Thyroid gland (tissue), 4 donors: ENCODE measurements around the gene APAF1. TPM values are rescaled to one million over a fixed set of nuclear protein-coding genes. Genes with fewer than 3 reads are reported as not detected.

Experiments
- DNase-seq, 2 donors: peaks; one replicate each; pipeline ENCODE4 v3.0.0-alpha.2; 2019
- H3K27ac ChIP-seq, 3 donors: fragments of 200-600 bp; sonication (generic); 1 replicate in 2 of 3; 2 replicates in 1 of 3; pipeline ENCODE4 v1.5.1; 2016 to 2019; ENCODE audit warnings: mild to moderate bottlenecking in 1 of 3, moderate library complexity in 1 of 3
- H3K27me3 ChIP-seq: fragments of 200-600 bp; sonication (generic); one replicate; pipeline ENCODE4 v1.5.1; 2019
- H3K36me3 ChIP-seq, 2 donors: fragments of 200-600 bp; sonication (generic); one replicate each; pipeline ENCODE4 v1.5.1; 2016 to 2019
- H3K4me1 ChIP-seq, 2 donors: fragments of 200-600 bp; sonication (generic); one replicate each; pipeline ENCODE4 v1.5.1; 2017 to 2019
- H3K4me3 ChIP-seq, 3 donors: fragments of 200-600 bp; sonication (generic); replicated peaks in 1 of 3; 1 replicate in 2 of 3; 2 replicates in 1 of 3; pipeline ENCODE4 v1.5.1; 2016; ENCODE audit warnings: mild to moderate bottlenecking in 1 of 3
- H3K9me3 ChIP-seq: fragments of 200-600 bp; sonication (generic); one replicate; pipeline ENCODE4 v1.5.1; 2017
- POLR2A ChIP-seq, 2 donors: fragments of 450-650 bp; IDR thresholded peaks; one replicate each; pipeline ENCODE4 v1.6.1; 2017; ENCODE audit warnings: antibody characterized with exemption in 2 of 2, mild to moderate bottlenecking in 2 of 2, moderate library complexity in 1 of 2
- WGBS, 2 donors: methylation state at CpG; one replicate each; pipeline ENCODE4 v1.1.5; 2017; 5-methylcytosine and 5-hydroxymethylcytosine counted together
- intact Hi-C: fragments of 100-400 bp; cut with DNase I; formaldehyde crosslinking; loops from one replicate; pipeline ENCODE4 v1.15.1; 2023
- total RNA-seq, 4 donors: library from RNA; depleted of rRNA; stranded (reverse); fragments of >200 nt; gene quantifications; one replicate each; pipeline ENCODE4 v1.2.3, GENCODE V29; 2016
- TF ChIP-seq, protein P1 (sequence below), 6 experiments: fragments of 200-600 bp in 3 of 6; fragments of 450-650 bp in 3 of 6; sonication (generic) in 3 of 6; IDR thresholded peaks; one replicate each; pipeline ENCODE4 v1.5.1; 2016 to 2019; ENCODE audit warnings: antibody characterized with exemption in 6 of 6, mild to moderate bottlenecking in 2 of 6, inconsistent platforms in 1 of 6, moderate library complexity in 1 of 6

Gene APAF1
- total RNA-seq, 4 donors from 2014 or later, result 11.7 to 17.2 (median 14.2) TPM

DNA sequence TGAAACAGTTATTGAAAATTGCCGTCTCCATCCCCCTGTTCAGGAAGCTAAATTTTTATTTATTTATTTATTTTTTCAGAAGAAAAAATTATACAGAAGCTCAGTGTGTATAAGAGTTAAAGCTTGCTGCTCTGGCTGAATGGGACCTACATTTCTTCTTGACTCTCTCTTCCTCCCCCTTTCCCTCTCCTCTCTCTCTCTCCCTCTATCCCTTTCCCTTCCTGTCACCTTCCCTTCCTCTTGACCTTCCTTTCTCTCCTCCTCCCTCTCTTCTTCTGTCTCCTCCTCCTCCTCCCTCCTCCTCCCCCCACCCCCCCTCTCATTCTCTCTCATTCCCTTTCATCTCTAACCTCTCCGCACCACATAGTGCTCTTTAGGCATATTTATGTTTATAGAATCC lies 39.1 kb downstream of the APAF1 start:
- Histone ChIP-seq H3K4me1 (no peaks in the 10 kb centered on the region), H3K4me3 (no peak overlapping the region), H3K27ac (no peak overlapping the region), H3K9me3 (no peaks in the 10 kb centered on the region), H3K27me3 (no peaks in the 10 kb centered on the region), H3K36me3 (peaks cover 19 to 35% of the 10 kb centered on the region in 2 donors)
- no peak for TF ChIP-seq POLR2A (IDR thresholded peaks at IDR 0.05)
- TF ChIP-seq, protein P1, sequence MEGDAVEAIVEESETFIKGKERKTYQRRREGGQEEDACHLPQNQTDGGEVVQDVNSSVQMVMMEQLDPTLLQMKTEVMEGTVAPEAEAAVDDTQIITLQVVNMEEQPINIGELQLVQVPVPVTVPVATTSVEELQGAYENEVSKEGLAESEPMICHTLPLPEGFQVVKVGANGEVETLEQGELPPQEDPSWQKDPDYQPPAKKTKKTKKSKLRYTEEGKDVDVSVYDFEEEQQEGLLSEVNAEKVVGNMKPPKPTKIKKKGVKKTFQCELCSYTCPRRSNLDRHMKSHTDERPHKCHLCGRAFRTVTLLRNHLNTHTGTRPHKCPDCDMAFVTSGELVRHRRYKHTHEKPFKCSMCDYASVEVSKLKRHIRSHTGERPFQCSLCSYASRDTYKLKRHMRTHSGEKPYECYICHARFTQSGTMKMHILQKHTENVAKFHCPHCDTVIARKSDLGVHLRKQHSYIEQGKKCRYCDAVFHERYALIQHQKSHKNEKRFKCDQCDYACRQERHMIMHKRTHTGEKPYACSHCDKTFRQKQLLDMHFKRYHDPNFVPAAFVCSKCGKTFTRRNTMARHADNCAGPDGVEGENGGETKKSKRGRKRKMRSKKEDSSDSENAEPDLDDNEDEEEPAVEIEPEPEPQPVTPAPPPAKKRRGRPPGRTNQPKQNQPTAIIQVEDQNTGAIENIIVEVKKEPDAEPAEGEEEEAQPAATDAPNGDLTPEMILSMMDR (IDR thresholded peaks at IDR 0.05), result no peak
- intact Hi-C loops, result no loop called here
- 94 to 97% methylated on average over 2 of the region's 2 CpGs for WGBS, 2 donors
- no peak for DNase-seq

- TF ChIP-seq, protein P1 (IDR thresholded peaks at IDR 0.05), result no peak
- no peak for TF ChIP-seq POLR2A (IDR thresholded peaks at IDR 0.05)
- DNase-seq, result no peak
- Histone ChIP-seq H3K27ac (no peak overlapping the region), H3K27me3 (no peaks in the 10 kb centered on the region), H3K4me1 (no peaks in the 10 kb centered on the region), H3K9me3 (no peaks in the 10 kb centered on the region), H3K36me3 (peaks cover 6 to 24% of the 10 kb centered on the region in 2 donors), H3K4me3 (no peak overlapping the region)
- intact Hi-C loops, result no loop called here
- 91 to 92% methylated on average over 2 of the region's 2 CpGs for WGBS, 2 donors
Measured at GRCh38 chr12:98686603-98687002, 41.5 kb downstream of the APAF1 start.

GRCh38 chr12:98691351-98691750 lies 46.3 kb downstream of the APAF1 start:
- Histone ChIP-seq H3K4me1 (no peaks in the 10 kb centered on the region), H3K27me3 (no peaks in the 10 kb centered on the region), H3K27ac (no peak overlapping the region), H3K36me3 (peaks cover 0 to 9% of the 10 kb centered on the region in 2 donors), H3K9me3 (no peaks in the 10 kb centered on the region), H3K4me3 (no peak overlapping the region)
- intact Hi-C loops, result no loop called here
- TF ChIP-seq POLR2A (IDR thresholded peaks at IDR 0.05), result no peak
- TF ChIP-seq, protein P1 (IDR thresholded peaks at IDR 0.05), result no peak
- DNase-seq, result no peak

DNA sequence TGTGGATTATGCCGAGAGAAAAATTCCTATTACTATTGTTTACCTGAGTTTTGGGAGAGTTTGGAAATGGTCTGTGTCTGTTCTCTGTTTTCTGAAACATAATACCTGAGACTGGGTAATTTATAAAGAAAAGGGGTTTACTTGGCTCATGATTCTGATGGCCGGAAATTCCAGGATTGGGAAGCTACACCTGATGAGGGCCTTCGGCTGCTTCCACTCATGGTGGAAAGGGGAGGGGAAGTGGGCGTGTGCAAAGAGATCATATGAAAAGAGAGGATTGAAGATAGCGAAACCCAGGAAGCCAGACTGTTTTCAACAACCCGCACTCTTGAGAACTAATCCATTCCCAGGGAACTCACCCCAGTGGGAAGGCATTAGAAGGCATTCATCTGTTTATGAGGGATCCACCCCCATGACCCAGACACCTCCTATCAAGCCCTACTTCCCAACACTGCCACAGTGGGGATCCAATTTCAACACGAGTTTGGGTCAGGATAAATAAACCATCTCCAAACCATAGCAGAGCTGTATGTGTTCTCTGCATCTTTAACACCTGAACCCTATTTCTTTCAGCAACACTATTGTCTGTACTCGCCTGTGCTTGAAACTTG lies 51.1 kb downstream of the APAF1 start:
- TF ChIP-seq, protein P1 (IDR thresholded peaks at IDR 0.05), result no peak
- TF ChIP-seq POLR2A (IDR thresholded peaks at IDR 0.05), result no peak
- no peak for DNase-seq
- no peaks in the 10 kb centered on the region for H3K4me1 ChIP-seq
- intact Hi-C loops, result no loop called here
- no peaks in the 10 kb centered on the region for H3K36me3 ChIP-seq
- no peak overlapping the region for H3K4me3 ChIP-seq
- no peaks in the 10 kb centered on the region for H3K9me3 ChIP-seq
- 84 to 85% methylated on average over 8 of the region's 8 CpGs for WGBS, 2 donors
- H3K27me3 ChIP-seq, result no peaks in the 10 kb centered on the region
- no peak overlapping the region for H3K27ac ChIP-seq

DNA sequence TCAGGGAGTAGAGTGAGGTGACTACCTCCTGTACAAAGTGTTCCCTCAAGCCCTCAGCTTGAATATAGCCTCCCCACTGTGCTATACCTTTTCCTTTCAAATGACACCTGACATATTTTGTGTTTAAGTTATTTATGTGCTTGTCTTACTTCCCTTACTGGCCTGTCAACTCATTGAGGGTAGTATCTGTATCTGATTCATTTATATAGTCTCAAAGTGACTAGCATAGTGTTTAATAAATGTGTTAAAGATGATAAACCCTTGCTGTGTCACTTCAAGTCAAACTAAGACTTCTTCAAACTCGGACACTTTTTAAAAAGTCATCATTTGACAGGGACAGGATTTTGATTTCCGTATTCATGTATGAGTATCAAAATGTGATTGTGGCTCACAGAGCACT lies 52.1 kb downstream of the APAF1 start:
- H3K4me3 ChIP-seq, result no peak overlapping the region
- no peaks in the 10 kb centered on the region for H3K36me3 ChIP-seq
- no peak overlapping the region for H3K27ac ChIP-seq
- H3K9me3 ChIP-seq, result no peaks in the 10 kb centered on the region
- no peaks in the 10 kb centered on the region for H3K27me3 ChIP-seq
- intact Hi-C loops, result no loop called here
- H3K4me1 ChIP-seq, result no peaks in the 10 kb centered on the region
- TF ChIP-seq POLR2A (IDR thresholded peaks at IDR 0.05), result no peak
- TF ChIP-seq, protein P1 (IDR thresholded peaks at IDR 0.05), result no peak
- WGBS, 2 donors, result 95 to 97% methylated on average over 2 of the region's 2 CpGs
- DNase-seq, result no peak
